ENCODE data around the gene CCDC15.
"Not testable (repeated sequence)": the region's sequence is repeated elsewhere in the genome, so short reads cannot be mapped to it uniquely, and the experiment has no call there.

CCDC15 gene

GRCh38 chr11:125005491-125005890, 51.5 kb downstream of the CCDC15 start:
- no peak for TF ChIP-seq CTCF (IDR thresholded peaks at IDR 0.05; ENCODE audit: poor library complexity, severe bottlenecking)
- Histone ChIP-seq H3K27ac (ENCODE audit: poor library complexity, severe bottlenecking) (no peak overlapping the region), H3K4me1 (ENCODE audit: insufficient read depth, poor library complexity, severe bottlenecking) (no peaks in the 10 kb centered on the region), H3K36me3 (ENCODE audit: low read depth) (peaks cover 11% of the 10 kb centered on the region; the same call in 1 of the 2 replicates), H3K4me3 (ENCODE audit: severe bottlenecking) (no peak overlapping the region), H3K27me3 (ENCODE audit: insufficient read depth, poor library complexity, severe bottlenecking) (no peaks in the 10 kb centered on the region), H3K9me3 (ENCODE audit: severe bottlenecking) (no peaks in the 10 kb centered on the region)
- DNase-seq (ENCODE audit: low spot score) (no peak), ATAC-seq (ENCODE audit: low read depth) (no peak)

GRCh38 chr11:125016413-125016812, 62.4 kb downstream of the CCDC15 start:
- no peak overlapping the region for H3K4me3 ChIP-seq (ENCODE audit: severe bottlenecking)
- ATAC-seq (ENCODE audit: low read depth) = no peak
- H3K36me3 ChIP-seq (ENCODE audit: low read depth) = 0 out of 2 replicates have a peak, but pooled peaks cover 3% of the 10 kb centered on the region
- no peaks in the 10 kb centered on the region for H3K27me3 ChIP-seq (ENCODE audit: insufficient read depth, poor library complexity, severe bottlenecking)
- no peak overlapping the region for H3K27ac ChIP-seq (ENCODE audit: poor library complexity, severe bottlenecking)
- DNase-seq (ENCODE audit: low spot score) = no peak
- H3K4me1 ChIP-seq (ENCODE audit: insufficient read depth, poor library complexity, severe bottlenecking) = no peaks in the 10 kb centered on the region
- TF ChIP-seq CTCF (IDR thresholded peaks at IDR 0.05; ENCODE audit: poor library complexity, severe bottlenecking) = no peak
- H3K9me3 ChIP-seq (ENCODE audit: severe bottlenecking) = no peaks in the 10 kb centered on the region

GRCh38 chr11:125020342-125020741, 66.3 kb downstream of the CCDC15 start:
- no peaks in the 10 kb centered on the region for H3K36me3 ChIP-seq (ENCODE audit: low read depth)
- no peaks in the 10 kb centered on the region for H3K27me3 ChIP-seq (ENCODE audit: insufficient read depth, poor library complexity, severe bottlenecking)
- no peak overlapping the region for H3K27ac ChIP-seq (ENCODE audit: poor library complexity, severe bottlenecking)
- ATAC-seq (ENCODE audit: low read depth) (no peak), DNase-seq (ENCODE audit: low spot score) (no peak)
- no peaks in the 10 kb centered on the region for H3K9me3 ChIP-seq (ENCODE audit: severe bottlenecking)
- H3K4me3 ChIP-seq (ENCODE audit: severe bottlenecking) = no peak overlapping the region
- no peak for TF ChIP-seq CTCF (IDR thresholded peaks at IDR 0.05; ENCODE audit: poor library complexity, severe bottlenecking)
- H3K4me1 ChIP-seq (ENCODE audit: insufficient read depth, poor library complexity, severe bottlenecking) = no peaks in the 10 kb centered on the region

GRCh38 chr11:125022551-125022950, 68.5 kb downstream of the CCDC15 start:
- no peaks in the 10 kb centered on the region for H3K9me3 ChIP-seq (ENCODE audit: severe bottlenecking)
- DNase-seq (ENCODE audit: low spot score) = no peak
- no peaks in the 10 kb centered on the region for H3K36me3 ChIP-seq (ENCODE audit: low read depth)
- no peak overlapping the region for H3K4me3 ChIP-seq (ENCODE audit: severe bottlenecking)
- no peaks in the 10 kb centered on the region for H3K4me1 ChIP-seq (ENCODE audit: insufficient read depth, poor library complexity, severe bottlenecking)
- no peak overlapping the region for H3K27ac ChIP-seq (ENCODE audit: poor library complexity, severe bottlenecking)
- no peak for TF ChIP-seq CTCF (IDR thresholded peaks at IDR 0.05; ENCODE audit: poor library complexity, severe bottlenecking)
- no peaks in the 10 kb centered on the region for H3K27me3 ChIP-seq (ENCODE audit: insufficient read depth, poor library complexity, severe bottlenecking)
- no peak for ATAC-seq (ENCODE audit: low read depth)

- no peak for TF ChIP-seq CTCF (IDR thresholded peaks at IDR 0.05; ENCODE audit: poor library complexity, severe bottlenecking)
- no peak overlapping the region for H3K27ac ChIP-seq (ENCODE audit: poor library complexity, severe bottlenecking)
- no peak for ATAC-seq (ENCODE audit: low read depth)
These were observed 72.0 kb downstream of the CCDC15 start for GRCh38 chr11:125025968-125026367.

GRCh38 chr11:125029431-125029830, 75.4 kb downstream of the CCDC15 start:
- H3K36me3 ChIP-seq (ENCODE audit: low read depth); DNase-seq (ENCODE audit: low spot score); H3K9me3 ChIP-seq (ENCODE audit: severe bottlenecking); H3K27ac ChIP-seq (ENCODE audit: poor library complexity, severe bottlenecking); H3K4me1 ChIP-seq (ENCODE audit: insufficient read depth, poor library complexity, severe bottlenecking); ATAC-seq (ENCODE audit: low read depth); H3K27me3 ChIP-seq (ENCODE audit: insufficient read depth, poor library complexity, severe bottlenecking); H3K4me3 ChIP-seq (ENCODE audit: severe bottlenecking): not testable (repeated sequence)

More at GRCh38 chr11:125025968-125026367, 72.0 kb downstream of the CCDC15 start:
- peaks cover 5% of the 10 kb centered on the region for H3K4me1 ChIP-seq (ENCODE audit: insufficient read depth, poor library complexity, severe bottlenecking)
- no peak overlapping the region for H3K4me3 ChIP-seq (ENCODE audit: severe bottlenecking)
- no peaks in the 10 kb centered on the region for H3K9me3 ChIP-seq (ENCODE audit: severe bottlenecking)
- no peaks in the 10 kb centered on the region for H3K36me3 ChIP-seq (ENCODE audit: low read depth)
- DNase-seq (ENCODE audit: low spot score) = no peak
- H3K27me3 ChIP-seq (ENCODE audit: insufficient read depth, poor library complexity, severe bottlenecking) = no peaks in the 10 kb centered on the region
